ENCODE measurements around the gene PLET1. TPM values are rescaled to one million over a fixed set of nuclear protein-coding genes. Genes with fewer than 3 reads are reported as not detected.

The PLET1 gene
- total RNA-seq, 1 experiment from 2014 or later: not detected

GRCh38 chr11:112293614-112294013 lies 33.0 kb upstream of the PLET1 start:
- Histone ChIP-seq H4K5ac (ENCODE audit: insufficient read length, low read depth, low read length) (no peak overlapping the region), H3K18ac (ENCODE audit: insufficient read length, low read depth, low read length) (no peak overlapping the region), H3K23ac (ENCODE audit: insufficient read length, low read depth, low read length) (no peak overlapping the region), H3K27me3 (ENCODE audit: insufficient read depth, low read length) (no peaks in the 10 kb centered on the region; the same call in 1 of the 2 replicates), H3K56ac (ENCODE audit: insufficient read length, low read depth, low read length) (no peak overlapping the region), H2AFZ (ENCODE audit: low read length) (no peak overlapping the region), H2BK120ac (ENCODE audit: low read depth, low read length, poor library complexity, severe bottlenecking) (no peak overlapping the region), H2BK12ac (ENCODE audit: insufficient read length, low read depth, low read length) (no peak overlapping the region), H3K23me2 (ENCODE audit: insufficient read length, low read depth, low read length, poor library complexity, severe bottlenecking) (peaks cover 3% of the 10 kb centered on the region), H4K91ac (ENCODE audit: insufficient read length, low read depth, low read length) (no peak overlapping the region), H3K79me1 (ENCODE audit: insufficient read depth, low read depth, low read length, poor library complexity, severe bottlenecking) (no peaks in the 10 kb centered on the region), H3K4me1 (ENCODE audit: insufficient read depth, low read length) (peaks cover 2% of the 10 kb centered on the region; the same call in 1 of the 2 replicates), H3K79me2 (ENCODE audit: insufficient read depth, low read length) (no peaks in the 10 kb centered on the region), H3K4me2 (ENCODE audit: insufficient read depth, insufficient read length, low read length) (no peak overlapping the region), H4K20me1 (ENCODE audit: control insufficient read depth, insufficient read depth, insufficient read length) (no peaks in the 10 kb centered on the region), H3K27ac (ENCODE audit: insufficient read length, low read depth, low read length) (no peak overlapping the region), H2BK15ac (ENCODE audit: low read depth, low read length) (no peak overlapping the region), H4K8ac (replicated peaks; ENCODE audit: insufficient read length, low read depth, low read length) (no peak overlapping the region), H2AK5ac (ENCODE audit: insufficient read length, low read length) (no peak overlapping the region), H3T11ph (ENCODE audit: low read length) (no peak overlapping the region), H3K9ac (ENCODE audit: extremely low read depth, insufficient read length, low read length) (no peak overlapping the region), H2BK5ac (ENCODE audit: insufficient read length, low read length) (no peak overlapping the region), H3K14ac (ENCODE audit: insufficient read depth, low read length) (no peak overlapping the region), H3K4ac (ENCODE audit: low read depth, low read length) (no peak overlapping the region), H2BK20ac (ENCODE audit: low read depth, low read length, poor library complexity, severe bottlenecking) (no peak overlapping the region), H3K9me3 (ENCODE audit: control insufficient read depth, low read depth, low read length) (no peaks in the 10 kb centered on the region)
- WGBS (ENCODE audit: extremely low coverage, insufficient read length, low lambda C conversion rate): no CpG with 5 or more reads among the region's 2 CpGs
- Mint-ChIP-seq H3K36me3 (ENCODE audit: insufficient read depth in 1 of 3, low read depth in 3 of 3) (no peaks in the 10 kb centered on the region), H3K27ac (no peak overlapping the region), H3K9me3 (no peaks in the 10 kb centered on the region), H3K4me1 (peaks cover 11 to 12% of the 10 kb centered on the region in 2 experiments), H3K27me3 (ENCODE audit: low read depth) (peaks cover 26% of the 10 kb centered on the region), H3K4me3 (no peak overlapping the region)
- DNase-seq: no peak
- TF ChIP-seq CTCF (conservative IDR thresholded peaks at IDR 0.05): no peak
